Smooth muscle cell (in vitro differentiated cells): ENCODE data around the gene C12orf57. TPM values are rescaled to one million over a fixed set of nuclear protein-coding genes. Genes with fewer than 3 reads are reported as not detected.

ENCODE experiments used
- DNase-seq: peaks from one replicate; lab custom pipeline; 2025; ENCODE audit not compliant: unreplicated experiment; lab: John Stamatoyannopoulos, UW
- H2AFZ ChIP-seq: fragments of 200-600 bp; sonication (generic); 2 replicates; pipeline ENCODE4 v1.6.0; 2016; ENCODE audit warnings: antibody characterized with exemption, low read depth, mild to moderate bottlenecking
- H3F3A ChIP-seq: fragments of 200-600 bp; sonication (generic); 2 replicates; pipeline ENCODE4 v1.6.0; 2017; ENCODE audit warnings: antibody characterized with exemption, low read depth
- H3K27ac ChIP-seq: fragments of 200-600 bp; sonication (generic); 2 replicates; pipeline ENCODE4 v1.5.1; 2016; ENCODE audit warnings: low read depth, mild to moderate bottlenecking
- H3K27me3 ChIP-seq: fragments of 200-600 bp; sonication (generic); 2 replicates; pipeline ENCODE4 v1.6.1; 2016; ENCODE audit warnings: low read depth, mild to moderate bottlenecking
- H3K36me3 ChIP-seq: fragments of 200-600 bp; sonication (generic); 2 replicates; pipeline ENCODE4 v1.5.1; 2016; ENCODE audit warnings: low read depth
- H3K4me1 ChIP-seq: fragments of 200-600 bp; sonication (generic); 2 replicates; pipeline ENCODE4 v1.5.1; 2016; ENCODE audit warnings: low read depth
- H3K4me2 ChIP-seq: fragments of 200-600 bp; sonication (generic); 2 replicates; pipeline ENCODE4 v1.6.0; 2016; ENCODE audit warnings: mild to moderate bottlenecking
- H3K4me3 ChIP-seq: fragments of 200-600 bp; sonication (generic); 2 replicates; pipeline ENCODE4 v1.5.1; 2016; ENCODE audit warnings: mild to moderate bottlenecking
- H3K79me2 ChIP-seq: fragments of 200-600 bp; sonication (generic); 2 replicates; pipeline ENCODE4 v1.6.0; 2016; ENCODE audit warnings: low read depth, mild to moderate bottlenecking
- H3K9ac ChIP-seq: fragments of 200-600 bp; sonication (generic); 2 replicates; pipeline ENCODE4 v1.6.0; 2016; ENCODE audit warnings: low read depth
- H3K9me3 ChIP-seq: fragments of 200-600 bp; sonication (generic); replicated peaks from 2 replicates; pipeline ENCODE4 v1.5.1; 2016; ENCODE audit warnings: low read depth
- H4K20me1 ChIP-seq: fragments of 200-600 bp; sonication (generic); 2 replicates; pipeline ENCODE4 v1.6.0; 2016; ENCODE audit warnings: low read depth
- WGBS: methylation state at CpG from one replicate; pipeline ENCODE4 v1.1.7; 2016; ENCODE audit warnings: low lambda C conversion rate; 5-methylcytosine and 5-hydroxymethylcytosine counted together
- polyA plus RNA-seq: library from polyadenylated mRNA; unstranded; fragments of >200 nt; fragmentation: Nextera tagmentation; extraction: Ambion mirVana; gene quantifications from 2 replicates; pipeline ENCODE4 v1.2.1, GENCODE V29; 2016
- total RNA-seq: library from RNA; depleted of rRNA; stranded (reverse); fragments of >200 nt; gene quantifications from 2 replicates; pipeline ENCODE4 v1.2.3, GENCODE V29; 2014
- TF ChIP-seq, protein P1 (sequence below): fragments of 200-600 bp; sonication (generic); IDR thresholded peaks from 2 replicates; pipeline ENCODE4 v1.5.1; 2017; ENCODE audit warnings: borderline replicate concordance, mild to moderate bottlenecking, antibody characterized with exemption; ENCODE audit not compliant: insufficient read depth, poor library complexity, severe bottlenecking

C12orf57 gene
- total and polyA plus RNA-seq, 2 experiments from 2014 or later = 397 to 494 TPM

DNA sequence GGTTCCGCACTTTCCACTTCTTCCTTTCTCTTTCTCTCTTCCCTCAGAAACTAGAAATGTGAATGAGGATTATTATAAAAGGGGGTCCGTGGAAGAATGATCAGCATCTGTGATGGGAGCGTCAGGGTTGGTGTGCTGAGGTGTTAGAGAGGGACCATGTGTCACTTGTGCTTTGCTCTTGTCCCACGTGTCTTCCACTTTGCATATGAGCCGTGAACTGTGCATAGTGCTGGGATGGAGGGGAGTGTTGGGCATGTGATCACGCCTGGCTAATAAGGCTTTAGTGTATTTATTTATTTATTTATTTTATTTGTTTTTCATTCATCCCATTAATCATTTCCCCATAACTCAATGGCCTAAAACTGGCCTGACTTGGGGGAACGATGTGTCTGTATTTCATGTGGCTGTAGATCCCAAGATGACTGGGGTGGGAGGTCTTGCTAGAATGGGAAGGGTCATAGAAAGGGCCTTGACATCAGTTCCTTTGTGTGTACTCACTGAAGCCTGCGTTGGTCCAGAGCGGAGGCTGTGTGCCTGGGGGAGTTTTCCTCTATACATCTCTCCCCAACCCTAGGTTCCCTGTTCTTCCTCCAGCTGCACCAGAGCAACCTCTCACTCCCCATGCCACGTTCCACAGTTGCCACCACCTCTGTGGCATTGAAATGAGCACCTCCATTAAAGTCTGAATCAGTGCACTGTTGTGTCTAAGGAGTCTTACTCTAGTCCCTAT, 20.7 kb upstream of the C12orf57 start:
- H4K20me1 ChIP-seq = peaks cover 9% of the 10 kb centered on the region
- 94% methylated on average over 10 of the region's 10 CpGs for whole genome bisulfite sequencing
- H3F3A ChIP-seq = peaks cover 16% of the 10 kb centered on the region
- H3K27ac ChIP-seq = no peak overlapping the region
- H3K9ac ChIP-seq = no peak overlapping the region
- peaks cover 29% of the 10 kb centered on the region for H3K4me1 ChIP-seq
- H3K9me3 ChIP-seq = no peaks in the 10 kb centered on the region
- no peak for DNase-seq
- H3K36me3 ChIP-seq = no peaks in the 10 kb centered on the region
- no peak overlapping the region for H3K4me3 ChIP-seq
- no peak overlapping the region for H3K4me2 ChIP-seq
- TF ChIP-seq, protein P1, sequence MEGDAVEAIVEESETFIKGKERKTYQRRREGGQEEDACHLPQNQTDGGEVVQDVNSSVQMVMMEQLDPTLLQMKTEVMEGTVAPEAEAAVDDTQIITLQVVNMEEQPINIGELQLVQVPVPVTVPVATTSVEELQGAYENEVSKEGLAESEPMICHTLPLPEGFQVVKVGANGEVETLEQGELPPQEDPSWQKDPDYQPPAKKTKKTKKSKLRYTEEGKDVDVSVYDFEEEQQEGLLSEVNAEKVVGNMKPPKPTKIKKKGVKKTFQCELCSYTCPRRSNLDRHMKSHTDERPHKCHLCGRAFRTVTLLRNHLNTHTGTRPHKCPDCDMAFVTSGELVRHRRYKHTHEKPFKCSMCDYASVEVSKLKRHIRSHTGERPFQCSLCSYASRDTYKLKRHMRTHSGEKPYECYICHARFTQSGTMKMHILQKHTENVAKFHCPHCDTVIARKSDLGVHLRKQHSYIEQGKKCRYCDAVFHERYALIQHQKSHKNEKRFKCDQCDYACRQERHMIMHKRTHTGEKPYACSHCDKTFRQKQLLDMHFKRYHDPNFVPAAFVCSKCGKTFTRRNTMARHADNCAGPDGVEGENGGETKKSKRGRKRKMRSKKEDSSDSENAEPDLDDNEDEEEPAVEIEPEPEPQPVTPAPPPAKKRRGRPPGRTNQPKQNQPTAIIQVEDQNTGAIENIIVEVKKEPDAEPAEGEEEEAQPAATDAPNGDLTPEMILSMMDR = no peak
- H3K27me3 ChIP-seq = no peaks in the 10 kb centered on the region
- H2AFZ ChIP-seq = no peak overlapping the region
- peaks cover 12% of the 10 kb centered on the region for H3K79me2 ChIP-seq

DNA sequence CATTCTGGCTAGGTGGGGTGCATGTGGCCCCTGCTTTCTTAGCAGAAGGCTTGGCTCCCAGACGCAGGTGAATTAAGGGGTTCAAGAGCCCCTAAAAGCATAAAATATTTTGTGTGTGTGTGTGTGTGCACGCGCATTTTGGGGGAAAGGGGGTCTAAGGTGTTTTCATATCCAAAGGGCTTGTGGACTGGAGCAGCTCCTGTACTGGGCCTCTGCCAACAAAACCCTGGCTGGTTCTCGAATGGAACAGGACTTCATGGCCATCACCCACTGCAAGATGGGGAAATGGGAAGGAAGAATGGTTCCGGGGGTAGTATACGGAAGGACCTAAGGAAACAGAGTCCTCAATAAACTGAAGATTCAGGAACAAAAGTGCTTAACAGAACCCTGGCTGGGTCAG, 20.0 kb upstream of the C12orf57 start:
- no peaks in the 10 kb centered on the region for H3K36me3 ChIP-seq
- H3K27ac ChIP-seq = no peak overlapping the region
- H2AFZ ChIP-seq = no peak overlapping the region
- no peak overlapping the region for H3K4me2 ChIP-seq
- H3K4me1 ChIP-seq = peaks cover 29% of the 10 kb centered on the region
- H4K20me1 ChIP-seq = peaks cover 10% of the 10 kb centered on the region
- 87% methylated on average over 6 of the region's 6 CpGs for WGBS
- H3K9ac ChIP-seq = no peak overlapping the region
- H3K27me3 ChIP-seq = no peaks in the 10 kb centered on the region
- DNase-seq = no peak
- peaks cover 19% of the 10 kb centered on the region for H3K79me2 ChIP-seq
- no peak overlapping the region for H3K4me3 ChIP-seq
- TF ChIP-seq, protein P1 = no peak
- H3F3A ChIP-seq = peaks cover 16% of the 10 kb centered on the region
- no peaks in the 10 kb centered on the region for H3K9me3 ChIP-seq

DNA sequence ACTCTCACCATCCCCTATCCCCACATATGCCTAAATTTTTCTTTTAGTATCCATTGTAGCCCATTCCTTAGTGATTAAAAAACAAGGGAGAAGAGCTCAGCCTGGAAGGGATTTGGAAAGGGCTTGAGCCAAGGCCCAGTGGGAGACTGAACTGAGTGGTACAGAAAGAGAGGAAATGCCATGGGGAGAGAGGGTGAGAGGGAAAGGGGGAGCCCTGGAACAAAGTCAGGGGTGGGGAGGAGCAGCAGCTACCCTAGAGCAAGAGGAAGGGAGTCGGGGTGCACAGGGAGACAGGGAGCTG, 18.6 kb upstream of the C12orf57 start:
- 20% methylated on average over 1 of the region's 1 CpG for WGBS
- H3K9ac ChIP-seq = no peak overlapping the region
- H3K27ac ChIP-seq = peak overlapping the region; percentile 77

More for the DNA sequence above, 18.6 kb upstream of the C12orf57 start:
- no peak for DNase-seq
- no peaks in the 10 kb centered on the region for H3K36me3 ChIP-seq
- no peaks in the 10 kb centered on the region for H3K9me3 ChIP-seq
- H2AFZ ChIP-seq = no peak overlapping the region
- peaks cover 16% of the 10 kb centered on the region for H3F3A ChIP-seq
- peaks cover 40% of the 10 kb centered on the region for H3K4me1 ChIP-seq
- H3K79me2 ChIP-seq = peaks cover 32% of the 10 kb centered on the region
- TF ChIP-seq, protein P1 = no peak
- H3K4me3 ChIP-seq = no peak overlapping the region
- peaks cover 15% of the 10 kb centered on the region for H4K20me1 ChIP-seq
- H3K4me2 ChIP-seq = peak overlapping the region; percentile 63
- H3K27me3 ChIP-seq = no peaks in the 10 kb centered on the region
